GM19372 (cell line): ENCODE results near the gene BORCS6.

ENCODE experiments used
- ATAC-seq: cut with Tn5 transposase; IDR thresholded peaks from one replicate; pipeline ENCODE4 v1.9.1; 2021; ENCODE audit warnings: mild to moderate bottlenecking, low read depth, moderate library complexity; ENCODE audit not compliant: unreplicated experiment

Gene BORCS6

GRCh38 chr17:8156246-8156992 lies 33.6 kb downstream of the BORCS6 start:
- ATAC-seq = peak; percentile 85

DNA sequence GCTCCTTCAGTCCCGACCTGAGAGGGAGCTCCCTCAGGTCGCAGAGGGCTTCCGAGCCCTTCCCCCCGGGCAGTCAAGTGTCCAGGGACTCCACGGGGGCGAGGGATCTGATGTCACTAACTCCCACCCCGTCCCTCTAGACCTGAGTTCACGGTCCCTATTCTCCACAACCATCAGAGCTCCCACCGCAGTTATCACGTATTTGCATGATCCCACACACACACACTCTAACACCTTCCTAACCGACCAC lies 34.1 kb downstream of the BORCS6 start:
- no peak for ATAC-seq

DNA sequence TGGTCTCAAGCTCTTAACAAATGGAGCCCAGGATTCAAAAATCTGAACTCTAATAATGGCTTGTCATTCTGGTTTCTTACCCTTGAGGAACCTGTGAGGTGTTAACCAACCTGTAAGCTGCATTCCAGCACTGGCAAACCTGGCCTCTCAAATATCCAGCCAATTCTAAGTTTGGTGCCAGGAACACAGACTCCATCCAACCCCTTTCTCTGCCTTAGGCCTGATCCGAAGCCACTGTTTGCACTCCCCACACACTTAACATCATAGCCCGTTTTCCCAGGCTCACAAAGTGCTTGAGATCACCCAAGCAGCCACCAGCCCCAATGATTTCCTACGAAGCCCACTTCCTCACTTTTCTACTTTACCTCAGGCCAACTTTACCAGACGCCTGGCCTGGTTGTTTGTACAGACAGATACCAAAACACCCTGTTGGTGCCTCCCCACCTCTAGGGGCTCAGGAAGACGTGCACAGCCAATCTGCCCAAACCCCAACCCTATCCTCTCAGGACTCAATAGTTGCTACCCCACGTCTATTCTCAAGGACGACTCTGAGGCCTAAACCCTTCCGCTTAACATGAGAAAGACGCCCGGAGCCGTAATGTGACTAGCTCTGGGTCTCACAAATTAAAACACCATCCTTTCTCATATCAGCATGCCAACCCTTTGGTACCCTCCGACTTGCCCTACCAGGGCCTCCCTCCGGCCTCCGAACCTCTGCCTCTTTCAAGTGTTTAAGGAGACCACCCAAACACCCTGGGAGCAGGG lies 34.6 kb downstream of the BORCS6 start:
- ATAC-seq = no peak

- no peak for ATAC-seq
Measured at GRCh38 chr17:8154608-8155155, 35.3 kb downstream of the BORCS6 start.

GRCh38 chr17:8153957-8154607 lies 35.9 kb downstream of the BORCS6 start:
- no peak for ATAC-seq

- no peak for ATAC-seq
Measured at GRCh38 chr17:8153525-8153956, 36.4 kb downstream of the BORCS6 start.

DNA sequence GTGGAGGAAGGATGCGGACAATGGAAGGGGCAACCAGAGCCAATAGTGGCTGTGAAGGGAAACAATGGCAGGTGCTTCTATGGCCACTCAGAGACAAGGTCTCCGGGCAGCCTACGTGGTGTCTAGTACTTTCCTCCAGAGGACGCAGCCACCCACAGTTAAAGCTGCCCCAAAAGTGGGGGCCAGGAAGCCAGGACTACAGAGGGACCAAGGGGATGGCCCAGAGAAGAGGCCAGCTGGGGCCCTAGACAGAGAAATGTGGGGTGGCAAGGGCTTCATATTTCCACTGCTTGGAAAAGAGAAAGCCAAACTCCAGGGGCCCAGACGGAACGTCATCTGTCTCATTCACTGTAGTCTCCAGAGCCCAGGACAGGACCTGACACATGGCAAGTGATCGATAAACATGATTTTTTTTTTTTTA lies 36.9 kb downstream of the BORCS6 start:
- ATAC-seq = no peak

DNA sequence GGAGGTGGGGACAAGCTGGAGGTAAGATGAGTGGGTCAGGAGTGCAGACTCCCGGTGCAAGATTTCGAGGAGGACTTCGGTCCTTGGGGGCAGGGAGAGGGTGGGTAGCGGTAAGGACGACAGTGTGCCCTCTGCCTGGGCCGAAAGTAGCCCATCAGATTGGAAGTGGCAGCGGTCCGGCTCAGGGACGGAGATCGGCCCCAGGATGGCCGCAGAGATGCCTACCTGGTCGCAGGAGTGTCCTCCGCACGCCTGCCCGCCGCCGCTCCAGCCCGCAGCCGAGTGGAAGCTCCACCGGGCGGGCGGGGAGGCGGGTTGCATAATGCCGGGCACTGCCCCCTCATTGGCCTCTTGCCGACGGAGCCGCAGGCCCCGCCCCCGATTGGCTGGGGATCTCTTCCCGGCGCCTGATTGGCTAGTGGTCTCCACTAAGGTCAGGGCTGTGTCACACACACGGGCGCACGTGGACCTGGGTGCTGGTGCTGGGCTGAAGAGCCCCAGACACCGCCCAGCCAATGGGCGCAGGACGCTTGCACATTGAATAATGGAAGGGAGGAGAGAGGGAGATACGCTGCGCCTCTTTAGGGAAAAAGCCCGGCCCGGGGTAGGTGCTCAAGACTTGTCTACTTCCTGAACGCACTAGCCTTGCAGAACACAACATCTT lies 37.7 kb downstream of the BORCS6 start, which contains the start of gene PER1:
PER1 (minus strand) TSS at position 293 of the 664 bp plus-strand sequence. CDS start 1,698 bp downstream, outside the sequence.
- ATAC-seq = no peak

DNA sequence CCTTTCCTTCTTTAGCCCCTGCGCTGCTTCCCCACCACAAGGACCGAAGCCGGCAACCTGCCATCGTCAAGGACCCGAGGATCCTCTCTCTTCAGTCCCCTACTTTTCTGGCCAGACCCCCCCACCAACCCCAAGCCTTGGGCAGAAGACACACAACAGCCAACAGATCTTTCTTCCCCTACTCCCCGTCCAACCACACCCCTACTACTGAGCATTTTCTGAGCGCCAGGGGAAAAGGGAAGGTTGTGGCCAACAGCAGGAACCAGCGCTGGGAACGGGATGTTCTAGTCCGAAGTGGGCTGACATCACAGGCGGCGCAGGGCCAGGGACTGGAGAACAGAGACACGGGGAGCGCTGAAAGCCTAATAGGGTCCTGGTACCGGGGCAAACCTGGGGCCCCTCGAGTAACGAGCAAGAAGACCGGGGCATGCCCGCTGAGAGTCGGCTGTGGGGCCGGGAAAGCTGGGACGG lies 38.3 kb downstream of the BORCS6 start:
- no peak for ATAC-seq

DNA sequence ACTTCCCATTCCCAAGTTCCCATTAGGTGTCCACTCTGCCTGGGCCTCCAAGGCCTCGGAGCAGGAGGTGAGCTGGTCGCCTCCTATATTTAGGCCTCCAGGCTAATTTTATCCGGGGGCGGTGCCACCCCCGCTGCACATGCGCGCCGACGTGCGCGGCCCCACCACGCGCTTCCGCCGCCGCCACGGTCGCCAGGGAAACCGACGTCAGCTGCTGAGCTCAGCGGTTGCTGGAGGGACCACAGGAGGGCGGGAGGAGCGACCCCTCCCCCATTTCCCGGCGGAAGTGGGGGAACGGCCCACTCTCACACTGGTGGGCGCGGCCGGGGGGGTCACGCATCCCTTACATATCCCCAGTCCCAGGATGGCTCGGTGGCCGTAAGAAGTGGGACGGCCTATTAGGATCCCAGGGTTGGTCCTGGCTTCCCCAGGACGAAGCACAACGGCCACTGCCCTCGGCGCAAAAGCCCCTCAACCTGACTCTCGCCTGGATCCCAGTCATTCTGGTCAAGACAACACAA lies 38.8 kb downstream of the BORCS6 start:
- peak; percentile 57 for ATAC-seq

- no peak for ATAC-seq
Measured at GRCh38 chr17:8150194-8151119, 39.5 kb downstream of the BORCS6 start.

GRCh38 chr17:8149419-8150193 lies 40.4 kb downstream of the BORCS6 start:
- ATAC-seq = no peak

GRCh38 chr17:8148560-8148959 lies 41.4 kb downstream of the BORCS6 start:
- ATAC-seq = no peak

DNA sequence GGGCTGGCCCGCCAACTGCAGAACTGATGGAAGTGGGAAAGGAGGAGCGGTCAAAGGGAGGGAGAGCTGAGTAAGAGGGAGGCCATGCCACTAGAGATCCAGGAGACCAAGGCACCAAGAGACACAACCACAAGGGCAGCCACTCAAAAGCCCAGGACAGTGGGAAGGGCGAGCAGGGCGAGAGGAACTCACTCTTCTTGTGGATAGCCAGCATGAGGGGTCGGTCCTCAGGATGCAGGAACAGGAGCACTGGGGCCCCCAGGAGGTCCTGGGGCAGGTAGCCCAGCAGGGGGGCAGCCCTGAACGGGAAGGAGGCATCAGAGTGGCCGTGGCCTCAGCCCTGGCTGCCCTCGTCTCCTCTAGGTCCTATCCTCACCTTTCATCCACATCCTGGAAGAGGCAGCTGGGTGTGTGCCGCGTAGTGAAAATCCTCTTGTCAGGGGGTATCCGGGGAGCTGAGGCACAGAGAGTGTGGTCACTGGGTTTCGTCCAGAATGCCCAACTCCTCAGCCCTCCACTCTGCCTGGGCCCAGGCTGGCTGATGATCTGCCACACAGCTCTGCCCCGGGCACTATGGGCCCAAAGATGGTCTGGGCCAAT lies 42.1 kb downstream of the BORCS6 start:
- ATAC-seq = no peak

GRCh38 chr17:8147141-8147804 lies 42.7 kb downstream of the BORCS6 start:
- ATAC-seq = no peak

GRCh38 chr17:8146381-8147140 lies 43.4 kb downstream of the BORCS6 start:
- no peak for ATAC-seq

- no peak for ATAC-seq
Measured at GRCh38 chr17:8145811-8146210, 44.2 kb downstream of the BORCS6 start.
